Mesenteric fat pad (tissue), 1 donor: ENCODE measurements around the gene CTRB1. TPM values are rescaled to one million over a fixed set of nuclear protein-coding genes. Genes with fewer than 3 reads are reported as not detected.

ENCODE experiments used
- DNase-seq: peaks from one replicate; pipeline ENCODE4 v3.0.0-alpha.2; 2020; ENCODE audit warnings: low spot score
- total RNA-seq: library from RNA; stranded (reverse); fragmentation: NEBNext Ultra II Directional; extraction: Animal tissue kit (Norgen Biotek cat#: 25700); gene quantifications from one replicate; pipeline ENCODE4 v1.2.1, GENCODE V29; 2021
- donor health status: DM: yes; HTN: yes; CAD: no.

CTRB1 gene
- total RNA-seq, 1 donor from 2014 or later = 4.8 TPM

DNA sequence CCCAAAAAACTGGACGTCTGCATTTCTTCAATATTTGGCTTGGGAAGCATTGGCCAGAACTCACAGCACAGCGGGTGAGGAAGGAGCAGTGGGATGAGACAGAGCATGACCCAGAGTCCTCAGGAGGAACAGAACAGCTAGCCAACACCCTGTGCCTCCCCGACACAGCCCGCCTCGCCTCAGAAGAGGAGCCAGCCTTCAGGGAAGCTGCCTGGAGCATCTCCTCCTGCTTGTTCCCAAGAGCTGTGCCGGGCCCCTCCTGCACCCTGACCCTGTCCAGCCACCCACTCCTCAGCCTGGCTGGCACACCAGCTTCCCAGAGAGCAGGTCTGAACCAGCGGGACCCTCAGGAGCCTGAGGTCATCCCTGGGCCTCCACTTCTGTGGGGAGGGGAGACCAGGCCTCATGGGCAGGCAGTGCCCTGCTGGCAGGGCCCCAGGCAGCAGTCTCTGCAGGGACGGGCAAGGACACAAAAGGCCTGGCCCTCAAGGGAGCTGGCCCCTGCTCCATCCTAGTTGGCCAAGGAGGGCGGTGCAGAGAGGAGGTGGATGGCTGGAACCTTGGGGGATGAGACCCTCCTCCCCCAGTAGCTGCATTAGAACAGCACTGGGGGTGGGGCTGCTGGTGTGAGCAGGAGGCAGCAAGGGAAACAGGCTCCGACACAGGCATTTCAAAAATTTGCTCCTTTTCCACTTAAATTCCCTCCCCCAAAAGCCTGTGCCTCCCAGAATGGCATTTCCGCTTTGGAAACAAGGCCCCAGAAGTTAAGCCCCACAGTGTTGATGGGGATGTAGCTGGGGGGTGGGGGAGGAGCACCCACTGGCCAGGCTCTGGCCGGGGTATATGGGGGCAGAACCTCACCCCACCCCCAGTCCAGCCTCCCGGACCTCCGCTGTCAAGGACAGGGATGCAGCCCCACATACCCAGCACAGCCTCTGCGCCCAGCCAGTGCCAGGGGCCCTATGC lies 34.4 kb downstream of the CTRB1 start:
- DNase-seq = no peak

DNA sequence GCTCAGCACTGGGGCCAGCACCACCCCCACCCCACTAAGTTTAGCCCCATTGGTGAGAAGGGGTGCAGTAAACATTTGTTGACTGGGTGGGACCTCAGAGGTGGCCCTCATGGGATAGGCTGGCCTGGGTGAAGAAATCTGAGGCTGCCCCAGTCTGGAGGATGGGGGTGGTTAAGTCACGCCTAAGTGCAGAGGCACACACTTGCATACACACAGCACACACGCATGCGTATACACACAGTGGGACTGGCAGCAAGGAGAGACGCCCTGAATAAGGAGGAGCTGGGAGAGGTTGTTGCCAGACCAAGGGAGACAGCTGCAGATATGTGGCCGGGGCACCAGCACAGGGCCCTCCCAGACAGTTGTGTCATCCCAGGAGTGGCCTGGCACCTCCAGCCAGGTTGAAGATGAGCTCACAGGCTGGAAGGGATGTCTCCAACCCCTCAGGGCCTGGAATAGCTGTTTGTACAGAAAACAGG lies 35.6 kb downstream of the CTRB1 start:
- DNase-seq = no peak

DNA sequence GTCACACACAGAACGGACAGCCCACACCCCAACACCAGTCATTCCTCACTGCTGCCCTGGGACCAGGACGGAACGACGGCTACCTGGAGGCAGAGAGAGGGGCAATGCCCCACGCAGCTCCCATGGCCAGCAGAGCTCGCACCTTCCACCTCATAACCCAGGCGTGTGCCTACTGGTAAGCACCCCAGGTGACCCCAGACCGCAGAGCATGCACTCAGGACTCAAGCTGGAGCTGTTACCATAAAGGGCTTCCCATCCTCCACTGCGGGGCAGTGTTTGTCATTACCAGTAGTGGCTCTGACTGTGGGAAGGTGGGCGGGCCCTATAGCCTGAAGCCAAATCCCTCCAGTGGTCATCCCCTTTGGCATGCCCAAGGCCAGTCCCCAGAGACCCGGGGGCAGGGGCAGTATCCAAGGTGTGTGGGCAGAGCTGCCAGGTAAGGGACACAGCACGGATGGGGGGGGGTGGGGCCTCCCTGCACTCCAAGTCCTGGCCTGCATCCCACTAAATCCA lies 37.3 kb downstream of the CTRB1 start:
- DNase-seq = no peak

DNA sequence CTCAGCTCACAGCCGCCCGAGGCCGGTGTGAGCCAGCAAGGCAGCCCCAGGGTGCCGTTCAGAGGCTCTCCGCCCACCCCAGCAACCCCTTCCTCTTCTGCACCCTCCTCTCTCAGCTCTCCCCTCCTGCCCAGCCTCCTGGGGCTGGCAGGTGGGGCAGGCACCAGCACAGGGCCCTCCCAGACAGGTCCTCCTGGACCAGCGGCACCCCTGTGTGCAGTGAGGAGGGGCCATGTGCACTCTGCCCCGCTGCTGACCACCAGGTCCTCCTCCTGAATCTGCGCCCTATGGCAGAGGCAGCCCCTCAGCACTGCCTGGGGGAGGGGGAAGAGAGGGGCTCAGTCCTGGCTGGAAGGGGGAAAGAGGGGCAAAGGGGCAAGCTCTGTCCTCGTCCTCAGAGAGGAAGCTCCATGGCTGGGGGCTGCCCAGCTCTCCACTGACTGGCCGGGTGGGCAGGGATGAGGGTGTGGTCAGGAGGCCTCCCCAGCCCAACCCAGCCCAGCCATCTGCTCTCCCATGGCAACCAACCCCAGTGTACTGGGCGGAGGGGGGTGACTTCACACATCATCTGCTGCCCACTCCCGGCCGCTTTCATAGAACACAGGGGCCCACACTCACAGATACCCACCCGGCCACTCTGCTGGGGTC lies 38.0 kb downstream of the CTRB1 start:
- DNase-seq = no peak

DNA sequence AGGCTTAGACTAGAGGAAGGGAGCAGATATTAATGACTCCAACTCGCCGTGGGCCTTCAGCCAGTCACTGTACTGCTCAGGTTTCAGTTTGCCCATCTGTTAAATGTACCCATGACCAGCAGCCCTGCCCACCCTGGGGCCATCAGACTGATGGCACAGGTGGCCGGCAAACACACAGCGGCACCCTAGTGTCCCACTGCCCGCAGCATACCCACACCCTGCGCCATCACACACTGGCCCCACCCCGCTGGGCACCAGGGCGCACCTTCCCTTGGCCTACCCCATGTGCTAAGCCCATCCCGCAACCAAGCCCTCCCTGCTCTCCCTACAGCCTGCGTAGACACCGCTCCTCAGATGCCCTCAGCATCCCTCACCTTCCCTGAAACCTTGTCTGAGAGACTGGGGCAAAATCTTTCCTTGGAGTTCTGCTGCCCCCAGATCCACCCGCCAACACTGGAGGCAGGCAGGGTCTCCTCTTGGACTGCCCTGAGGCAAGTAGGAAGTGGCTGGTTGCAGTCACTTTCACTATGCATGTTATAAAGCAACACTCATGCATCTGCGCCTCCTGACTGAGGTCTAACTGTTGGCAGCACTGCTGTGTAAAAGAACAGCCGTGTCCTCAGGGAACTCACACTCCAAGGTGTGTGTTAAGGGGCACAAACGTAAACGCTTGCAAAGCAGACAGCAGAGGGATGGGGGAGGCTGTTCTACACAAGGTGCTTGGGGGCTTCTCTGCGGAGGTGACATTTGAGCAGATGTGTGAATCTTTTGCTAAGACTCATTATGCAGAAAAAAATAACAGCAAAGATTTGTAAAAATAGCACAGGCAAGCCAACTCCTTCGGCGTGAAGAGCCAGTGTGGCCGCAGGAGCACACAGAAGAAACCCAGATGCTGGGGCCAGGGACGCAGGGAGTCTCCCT lies 39.4 kb downstream of the CTRB1 start:
- DNase-seq = no peak

DNA sequence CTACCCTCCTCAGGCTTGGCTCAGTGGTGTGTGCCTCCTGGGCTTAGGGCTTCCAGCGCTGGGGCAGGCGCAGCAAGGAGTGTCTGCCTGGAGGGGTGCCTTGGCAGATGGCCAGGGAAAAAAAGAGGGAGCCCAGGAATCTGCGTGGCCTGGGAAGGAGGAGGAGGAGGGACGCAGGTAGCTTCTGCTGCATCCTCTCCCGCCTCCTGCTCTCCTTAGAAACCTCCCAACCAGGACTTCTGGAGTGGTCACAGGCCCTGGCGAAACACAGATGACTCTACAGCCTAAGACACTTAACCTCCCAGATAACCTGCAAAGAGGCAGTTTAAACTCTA lies 40.0 kb downstream of the CTRB1 start:
- no peak for DNase-seq

DNA sequence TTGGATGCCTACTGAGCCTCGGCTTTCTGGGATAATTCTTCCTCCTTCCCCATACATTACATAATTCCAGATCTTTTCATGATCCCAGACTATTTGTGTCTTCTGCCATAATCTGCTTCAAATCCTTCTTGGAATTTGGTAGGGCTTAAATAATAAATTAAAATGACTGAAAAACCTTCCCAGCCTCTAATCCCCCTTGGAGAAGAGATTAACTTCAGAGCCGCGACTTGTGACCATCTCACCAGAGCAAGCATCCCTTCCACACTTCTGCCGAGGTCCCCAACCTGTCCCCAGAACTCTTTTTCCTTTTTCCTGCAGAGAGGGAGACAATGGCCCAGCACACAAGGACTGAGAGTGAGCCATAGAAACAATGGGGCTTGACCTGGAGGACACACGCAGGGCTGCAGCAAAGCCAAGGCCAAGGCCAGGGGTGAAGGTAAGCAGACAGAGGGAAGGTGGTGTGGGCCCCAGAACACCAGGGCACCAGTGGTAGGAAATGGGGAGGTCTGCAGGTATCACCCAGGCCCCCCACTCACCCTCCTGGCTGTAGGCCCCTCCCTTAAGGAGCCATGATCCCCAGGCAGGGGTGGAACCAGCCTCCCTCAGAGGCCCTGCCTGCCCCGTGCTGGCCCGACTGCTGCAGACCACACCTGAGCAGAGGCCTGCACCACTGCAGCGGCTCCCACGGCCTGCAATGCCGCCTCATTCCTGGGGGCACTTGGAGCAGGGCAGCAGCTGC lies 42.2 kb downstream of the CTRB1 start:
- no peak for DNase-seq

DNA sequence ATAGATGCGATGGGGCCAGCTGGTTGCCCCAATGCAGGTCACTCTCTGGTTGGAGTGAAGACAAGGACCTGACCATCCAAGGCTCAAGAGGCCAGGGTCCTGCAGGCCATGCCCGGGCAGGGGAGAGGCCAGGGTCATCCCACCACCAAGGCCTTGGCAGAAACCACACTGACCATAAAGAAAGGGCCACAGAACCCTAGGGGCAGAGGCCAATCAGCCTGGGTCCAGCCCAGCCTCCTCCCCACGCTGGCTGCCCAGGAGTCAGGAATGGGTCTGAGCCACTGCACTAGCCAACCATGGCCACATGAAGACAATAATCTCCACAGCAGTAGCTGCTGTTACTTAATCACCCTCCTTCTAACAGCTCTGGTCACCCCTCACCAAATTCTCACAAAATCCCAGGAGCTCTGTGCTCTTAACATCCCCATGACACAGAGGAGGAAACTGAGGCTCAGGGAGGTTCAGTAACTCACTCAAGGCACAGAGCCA lies 42.8 kb downstream of the CTRB1 start:
- DNase-seq = no peak

DNA sequence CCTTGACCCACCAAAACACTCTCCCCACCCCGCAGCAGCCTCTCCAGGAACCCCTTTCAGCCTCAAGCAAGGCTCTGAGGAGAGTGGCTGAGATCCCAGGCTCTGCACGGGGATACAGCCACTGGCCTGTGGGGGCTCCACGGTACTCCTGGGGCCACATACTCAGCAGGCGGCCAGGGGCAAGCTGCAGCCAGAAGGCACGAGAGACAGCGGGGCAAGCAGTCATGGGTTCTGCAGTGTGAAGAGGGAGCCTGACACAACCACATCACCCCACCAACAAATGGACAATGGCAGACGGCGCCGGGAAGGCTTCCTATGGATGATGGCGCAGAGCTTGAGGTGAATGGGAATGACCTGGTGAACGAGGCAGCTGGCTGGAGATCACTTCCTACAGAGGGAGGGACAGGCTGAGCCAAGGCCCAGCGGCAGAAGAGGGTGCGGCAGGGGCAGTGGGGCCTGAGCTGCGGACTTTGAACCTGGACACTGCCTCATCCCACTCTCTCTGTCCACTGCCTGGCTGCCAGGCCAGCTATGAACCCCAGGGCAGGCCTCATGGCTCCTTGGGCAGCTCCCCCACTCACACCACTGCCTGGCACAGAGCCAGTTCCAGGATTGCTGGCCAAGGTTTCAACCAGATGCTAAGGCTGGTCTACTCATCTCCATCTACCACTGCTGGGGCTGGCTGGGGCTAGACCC lies 43.5 kb downstream of the CTRB1 start:
- DNase-seq = no peak

DNA sequence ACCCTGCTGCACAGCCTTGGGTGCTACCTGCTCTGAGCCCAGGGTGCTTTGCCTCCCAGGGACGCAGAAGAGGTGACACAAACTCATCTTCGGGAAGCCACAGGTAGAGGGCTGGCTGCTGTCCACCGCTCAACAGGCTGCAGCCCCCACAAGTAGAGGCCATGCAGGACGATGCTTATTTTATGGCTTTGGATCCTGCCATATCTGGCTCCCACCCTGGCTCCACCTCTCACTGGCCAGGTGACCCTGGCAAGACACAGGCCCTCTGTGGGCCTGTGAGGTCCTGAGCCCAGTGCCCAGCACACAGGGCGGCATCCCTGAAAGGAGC lies 44.0 kb downstream of the CTRB1 start:
- DNase-seq = no peak

DNA sequence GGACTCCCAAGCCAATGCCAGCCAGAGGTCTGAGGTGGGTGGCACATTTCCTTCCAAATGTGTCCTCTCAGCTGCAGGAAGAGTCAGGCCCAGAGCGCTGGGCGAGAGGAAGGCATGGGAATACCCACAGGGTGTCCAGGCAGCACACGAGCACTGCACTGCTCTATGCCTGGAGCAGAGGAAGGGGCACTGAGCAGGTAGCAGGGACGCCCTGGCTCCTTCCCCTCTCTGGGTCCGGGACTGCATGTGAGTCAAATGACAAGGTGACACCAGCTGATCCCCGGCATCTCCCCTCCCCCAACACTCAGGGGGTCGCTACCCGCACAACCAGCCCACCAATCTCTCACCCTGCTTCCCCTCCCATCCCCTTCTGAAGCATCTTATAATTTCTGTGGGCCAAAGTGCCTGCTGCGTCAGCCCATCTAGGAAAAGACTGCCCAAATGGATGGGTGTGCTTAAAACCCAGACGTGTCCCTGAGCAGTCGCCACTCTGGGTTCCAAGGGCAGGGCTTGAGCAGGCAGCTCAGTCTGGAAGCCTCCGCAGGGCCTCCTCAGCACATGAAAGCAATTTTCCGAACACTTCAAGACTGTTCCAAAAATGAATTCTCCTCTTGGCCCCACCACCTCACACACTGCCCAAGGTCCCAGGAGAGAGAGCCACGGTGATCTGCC lies 44.6 kb downstream of the CTRB1 start:
- no peak for DNase-seq

DNA sequence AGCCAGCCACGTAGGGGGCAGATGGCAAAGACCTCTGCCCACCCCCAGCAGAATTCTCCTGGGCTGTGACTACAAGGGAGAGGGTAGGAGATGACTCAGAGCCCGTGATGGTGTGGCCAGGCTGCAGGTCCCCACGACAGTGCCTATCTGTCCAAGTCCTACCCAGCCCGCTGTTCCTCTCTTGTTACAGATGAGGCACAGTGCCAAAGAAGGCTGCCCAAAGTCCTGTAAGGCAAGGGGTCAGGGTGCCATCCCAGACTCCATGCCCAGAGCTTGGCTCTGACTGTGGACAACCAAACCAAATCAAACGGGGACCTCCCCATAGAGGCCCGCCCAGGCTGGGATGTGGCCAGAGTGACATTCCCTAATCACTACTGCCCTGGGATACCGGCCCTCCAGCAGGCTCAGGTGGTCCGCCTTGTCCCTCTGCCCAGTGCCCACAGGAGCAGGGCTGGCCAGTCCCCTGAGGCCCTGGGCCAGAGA lies 45.2 kb downstream of the CTRB1 start:
- no peak for DNase-seq

DNA sequence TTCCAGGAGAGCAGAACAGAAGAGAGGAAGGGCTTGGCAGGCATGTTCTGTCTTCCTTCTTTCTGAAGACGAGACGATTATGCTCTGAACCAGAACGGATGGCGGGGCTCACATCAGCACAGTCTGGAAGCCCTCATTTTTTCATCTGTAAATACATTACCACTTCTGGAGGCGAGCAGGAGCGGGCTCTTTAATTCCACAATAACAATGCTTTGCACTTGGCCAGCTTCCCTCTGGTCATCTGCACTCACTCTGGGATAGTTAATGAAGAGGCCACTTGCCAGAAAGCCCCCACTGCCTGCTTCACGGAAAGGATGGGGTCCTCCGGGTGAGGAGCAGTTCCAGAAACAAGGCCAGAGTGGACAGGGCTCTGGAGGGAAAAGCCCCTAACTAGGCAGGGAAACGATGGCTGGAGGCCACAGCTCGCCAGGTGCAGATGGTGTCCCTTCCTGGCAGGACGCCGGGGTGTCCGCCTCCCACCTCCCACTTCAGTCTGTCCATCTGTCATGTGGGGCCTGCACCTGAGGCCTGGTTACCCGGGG lies 45.7 kb downstream of the CTRB1 start:
- no peak for DNase-seq

DNA sequence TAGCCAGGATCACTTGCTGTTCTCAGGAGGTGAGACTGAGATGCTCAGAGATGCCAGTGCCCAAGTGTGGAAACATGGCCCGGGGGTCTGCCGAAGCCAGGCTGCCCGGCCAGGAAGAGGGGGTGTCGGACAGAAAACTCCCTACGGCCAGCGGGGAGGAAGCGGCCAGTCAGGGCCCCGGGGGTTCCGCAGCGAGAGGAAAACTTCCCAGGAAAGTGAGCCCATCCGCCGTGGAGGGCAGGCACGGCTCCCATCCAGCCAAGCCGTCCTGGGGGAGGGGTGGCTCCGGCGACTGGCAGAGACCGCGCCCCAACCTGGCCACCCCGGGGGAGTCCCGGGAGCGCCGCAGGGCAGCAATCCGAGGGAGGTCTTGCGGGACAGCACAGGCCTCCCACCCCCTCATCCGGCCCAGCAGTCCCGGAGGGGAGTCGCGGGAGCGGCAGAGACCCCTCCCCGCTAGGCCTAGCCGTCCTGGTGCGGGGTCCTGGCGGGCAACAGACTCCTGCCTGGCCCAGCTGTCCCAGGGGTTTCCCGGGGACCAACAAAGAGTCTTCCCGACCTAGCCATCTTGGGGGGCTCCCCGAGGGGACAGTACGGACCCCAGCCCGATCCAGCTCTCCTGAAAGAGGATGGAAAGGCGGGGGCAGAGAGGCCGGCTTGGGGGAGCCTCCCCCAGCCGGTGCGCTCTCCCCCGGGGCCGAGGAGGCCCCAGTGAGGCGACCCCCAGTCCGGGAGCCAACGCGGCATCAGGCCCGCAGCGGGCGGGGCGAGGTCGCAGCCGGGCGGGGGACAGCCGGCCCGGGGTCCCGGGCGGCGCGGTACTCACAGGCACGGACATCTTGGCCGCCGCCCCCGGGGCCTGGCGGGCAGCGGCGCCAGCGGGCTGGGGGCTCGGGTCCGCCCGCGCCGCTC lies 46.5 kb downstream of the CTRB1 start:
- no peak for DNase-seq

DNA sequence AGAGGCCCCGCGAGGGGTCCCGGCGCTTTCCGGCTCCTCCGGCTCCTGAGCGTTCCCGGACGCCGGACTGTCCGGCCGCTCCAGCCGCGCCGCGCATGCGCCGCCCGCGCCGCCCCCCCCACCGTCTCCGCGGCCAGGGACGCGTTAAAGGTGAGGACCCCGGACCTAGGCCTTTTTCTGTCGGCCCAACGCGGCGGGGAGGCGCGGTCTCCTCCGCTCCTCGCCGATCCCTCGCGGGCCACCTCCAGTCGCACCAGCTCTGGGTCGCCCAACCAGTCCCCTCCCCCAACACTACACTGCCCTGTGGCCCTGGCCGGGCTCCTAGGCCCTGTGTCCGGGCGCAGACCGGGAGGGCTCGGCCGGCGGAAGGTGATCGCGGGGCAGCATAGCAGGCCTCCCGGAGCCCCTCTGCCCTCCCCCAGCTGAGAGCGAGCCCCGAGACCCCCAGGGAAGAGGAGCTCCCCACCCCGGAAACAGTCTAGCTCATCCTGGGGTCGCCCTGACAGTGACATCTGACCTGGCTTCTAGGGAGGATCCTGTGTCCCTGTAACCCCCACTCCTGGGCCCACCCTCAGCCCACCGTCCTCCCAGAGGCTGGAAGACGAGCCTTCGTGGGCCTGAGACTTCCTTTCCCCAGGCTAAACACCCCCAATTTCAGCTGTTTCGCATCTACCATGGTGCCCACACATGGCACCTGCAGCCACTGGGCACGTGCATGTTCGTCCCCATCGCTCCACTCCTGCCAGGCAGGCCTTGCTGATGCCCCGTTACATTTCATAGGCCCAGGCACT lies 47.3 kb downstream of the CTRB1 start:
- DNase-seq = no peak

DNA sequence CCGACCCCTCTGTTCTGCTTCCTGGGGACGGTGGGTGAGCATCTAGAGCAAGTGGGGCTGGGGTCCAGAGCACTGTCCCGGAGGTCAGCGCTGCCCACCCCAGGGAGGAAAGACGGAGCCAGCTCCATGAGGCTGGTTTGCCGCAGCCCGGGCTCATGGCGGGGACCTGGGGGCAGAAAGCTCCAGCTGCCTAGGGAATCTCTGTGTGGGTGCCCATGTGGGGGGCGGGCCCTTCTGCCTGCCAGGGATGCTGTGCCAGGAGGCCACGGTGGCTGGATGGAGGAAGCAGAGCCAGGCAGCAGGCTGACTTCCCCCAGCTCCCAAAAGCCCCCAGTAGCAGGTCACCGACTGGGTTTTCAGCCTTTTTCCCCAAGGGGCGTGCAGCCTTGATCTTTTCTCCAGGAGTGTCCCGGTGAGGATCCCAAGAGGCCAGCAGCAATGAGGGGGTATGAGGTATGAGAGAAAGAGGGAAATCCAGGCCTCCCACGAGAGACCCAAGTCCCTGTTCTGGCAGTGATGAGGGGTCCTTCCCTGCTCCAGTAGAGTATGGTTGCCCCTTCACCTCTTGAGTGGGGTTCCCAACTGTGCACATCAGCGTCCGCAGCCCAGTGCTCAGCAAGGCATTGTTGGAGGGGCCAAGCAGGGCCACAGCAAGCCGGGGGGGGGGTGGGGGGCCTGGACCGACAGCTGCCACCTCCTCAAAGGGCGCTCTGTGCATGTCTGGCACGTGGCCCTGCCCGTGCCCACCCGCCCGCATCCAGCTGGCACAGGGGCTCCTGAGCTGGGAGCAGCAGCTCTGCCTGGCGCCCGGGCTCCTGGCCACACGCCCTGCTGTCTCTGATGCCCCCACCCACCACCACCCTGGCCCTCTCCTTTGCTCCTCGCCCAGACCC lies 48.2 kb downstream of the CTRB1 start:
- no peak for DNase-seq
